HTR-8/SVneo (cell line): Measurements from ENCODE around the gene GHRL.

Experiments used
- DNase-seq: peaks from one replicate; pipeline ENCODE4 v3.0.0; 2011; ENCODE audit warnings: low spot score, mixed read lengths; ENCODE audit not compliant: insufficient read length
- FAIRE-seq: peaks from 2 replicates; lab custom pipeline; 2011; peaks lifted over from hg19 to GRCh38; lab: Jason Lieb, UNC

GHRL gene, protein sequence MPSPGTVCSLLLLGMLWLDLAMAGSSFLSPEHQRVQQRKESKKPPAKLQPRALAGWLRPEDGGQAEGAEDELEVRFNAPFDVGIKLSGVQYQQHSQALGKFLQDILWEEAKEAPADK

DNA sequence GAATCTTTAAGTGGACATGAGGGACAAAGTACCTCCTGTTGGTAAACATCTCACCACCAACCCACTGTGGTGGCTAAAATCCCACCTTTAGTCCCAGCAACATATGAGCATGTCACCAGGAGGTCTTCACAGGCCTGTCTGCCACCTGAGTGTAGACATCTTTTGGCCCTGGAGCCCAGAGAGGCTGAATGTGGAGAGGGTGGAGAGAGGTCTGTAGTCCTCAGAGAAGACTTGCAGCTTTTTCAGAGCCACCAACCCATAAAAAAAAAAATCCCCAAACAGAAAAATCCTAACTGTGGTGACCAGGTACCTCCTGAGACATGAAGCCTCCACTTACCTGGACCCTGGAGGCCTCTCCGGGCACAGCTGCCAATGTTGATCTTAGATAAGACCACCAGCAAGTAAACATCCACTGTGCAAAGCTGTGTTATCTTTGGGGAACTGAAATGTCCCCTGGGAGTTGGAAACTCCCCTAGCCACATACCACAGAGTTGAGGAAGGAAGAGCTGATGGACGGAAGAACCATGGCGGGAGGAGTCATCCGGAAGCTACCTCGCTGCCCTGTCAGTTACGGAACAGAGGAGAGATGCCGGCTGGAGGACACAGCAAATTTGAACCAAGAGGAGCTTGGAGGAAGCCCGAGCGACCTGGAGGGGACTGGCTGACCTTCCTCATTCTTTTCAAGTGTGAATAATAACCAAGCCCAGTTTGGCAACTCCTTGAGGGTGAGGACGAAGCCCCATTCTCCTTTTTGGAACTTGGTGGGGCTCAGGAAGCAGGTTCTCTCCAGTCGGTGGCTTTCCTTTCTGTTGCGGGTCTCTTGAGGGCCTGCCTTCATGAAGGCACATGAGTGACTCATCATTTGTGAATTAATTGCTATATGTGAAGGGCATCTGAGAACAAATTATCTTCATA, at the start of gene GHRL:
TSS of gene GHRL (minus strand) at position 443 of the 915 bp plus-strand sequence. CDS start 2,767 bp downstream, outside the sequence.
- DNase-seq: no peak
- no peak for FAIRE-seq

DNA sequence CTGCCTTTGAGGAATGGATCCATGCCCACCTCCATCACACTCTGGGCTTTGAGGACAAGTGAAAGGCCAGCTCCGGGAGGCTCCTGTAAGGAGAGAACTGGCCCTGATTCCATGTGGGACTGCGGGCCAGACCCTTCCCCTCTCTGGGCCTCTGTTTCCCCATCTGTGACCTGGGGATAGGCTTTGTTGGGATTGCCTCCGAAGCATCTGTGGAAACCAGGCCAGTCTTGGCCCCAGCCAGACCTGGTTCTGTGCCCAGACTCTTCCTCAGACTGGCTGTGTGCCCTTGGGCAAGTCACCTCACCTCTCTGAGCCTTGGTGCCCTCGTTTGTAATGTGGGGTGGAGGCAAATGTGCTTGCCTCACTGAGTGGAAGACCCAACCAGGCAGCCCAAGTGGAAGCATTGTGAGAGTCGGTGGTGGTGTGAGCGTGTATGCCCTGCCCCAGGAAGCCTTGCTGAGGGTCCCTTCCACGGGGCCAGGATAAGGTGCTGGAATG, 49.2 kb upstream of the GHRL start:
- DNase-seq (no peak), FAIRE-seq (no peak)

DNA sequence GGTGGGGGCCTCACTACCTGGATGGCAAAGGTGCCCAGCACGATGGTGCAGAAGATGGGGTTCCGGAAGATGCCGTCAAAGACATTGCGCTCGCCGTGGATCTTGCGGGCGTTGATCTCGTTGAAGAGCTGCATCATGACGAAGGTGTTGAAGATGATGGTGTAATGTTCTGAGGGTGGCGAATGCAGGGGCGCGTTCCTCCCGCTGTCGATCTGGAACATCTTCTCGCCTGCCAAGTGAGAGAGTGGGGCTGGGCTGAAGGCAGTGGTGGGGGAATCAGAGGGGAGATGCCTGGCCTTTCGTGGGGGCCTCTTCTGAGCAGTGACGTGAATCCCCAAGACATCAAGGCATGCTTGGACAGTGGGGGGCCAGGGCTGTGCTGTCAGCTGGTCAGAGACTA, 47.7 kb upstream of the GHRL start:
- no peak for DNase-seq
- FAIRE-seq: no peak

DNA sequence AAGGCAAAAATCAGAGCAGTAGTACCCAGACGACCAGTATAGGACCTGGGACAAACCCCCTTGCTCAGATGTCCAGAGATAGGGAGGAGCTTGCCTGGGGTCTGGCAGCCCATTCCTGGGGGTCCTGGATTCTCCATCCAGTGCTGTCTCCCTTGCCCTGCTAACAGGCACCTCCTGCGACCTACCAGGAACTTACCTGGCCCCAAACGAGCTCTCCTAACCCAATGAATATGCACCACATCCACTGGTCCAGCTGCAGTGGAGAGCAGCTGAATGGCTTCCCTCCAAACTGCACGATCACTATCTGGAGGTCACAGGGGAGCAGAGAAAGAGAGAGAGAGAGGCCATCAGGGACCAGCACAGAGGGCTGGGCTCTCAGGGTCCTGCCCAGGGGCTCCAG, 47.3 kb upstream of the GHRL start:
- no peak for DNase-seq
- FAIRE-seq: no peak

DNA sequence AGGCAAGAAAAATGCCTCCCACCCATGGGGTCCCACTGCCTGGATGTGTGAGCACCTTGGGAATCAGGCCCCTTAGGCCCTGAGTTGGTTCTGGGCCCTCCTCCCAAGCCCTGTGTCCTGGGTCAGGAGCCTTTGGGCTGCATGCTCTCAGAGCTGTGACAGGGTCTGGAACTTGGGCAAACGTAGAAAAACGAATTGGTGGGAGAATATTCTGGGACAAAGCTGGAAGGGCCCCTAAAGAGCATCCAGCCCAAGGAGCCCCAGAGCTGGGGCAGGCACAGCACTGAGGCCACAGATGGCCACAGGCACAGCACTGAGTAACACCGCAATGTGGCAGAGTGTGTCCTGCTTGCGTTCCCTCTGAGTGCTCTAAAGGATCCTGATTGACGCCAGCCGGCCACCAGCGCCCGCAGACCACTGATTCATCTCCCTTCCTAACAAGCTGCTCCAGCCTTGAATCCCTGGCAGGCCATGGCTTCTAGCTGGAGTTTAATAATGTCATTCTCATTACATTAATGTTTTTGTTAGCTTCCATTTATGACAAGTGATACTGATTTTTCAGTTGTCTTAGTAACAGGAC, 46.7 kb upstream of the GHRL start:
- DNase-seq (no peak), FAIRE-seq (no peak)

DNA sequence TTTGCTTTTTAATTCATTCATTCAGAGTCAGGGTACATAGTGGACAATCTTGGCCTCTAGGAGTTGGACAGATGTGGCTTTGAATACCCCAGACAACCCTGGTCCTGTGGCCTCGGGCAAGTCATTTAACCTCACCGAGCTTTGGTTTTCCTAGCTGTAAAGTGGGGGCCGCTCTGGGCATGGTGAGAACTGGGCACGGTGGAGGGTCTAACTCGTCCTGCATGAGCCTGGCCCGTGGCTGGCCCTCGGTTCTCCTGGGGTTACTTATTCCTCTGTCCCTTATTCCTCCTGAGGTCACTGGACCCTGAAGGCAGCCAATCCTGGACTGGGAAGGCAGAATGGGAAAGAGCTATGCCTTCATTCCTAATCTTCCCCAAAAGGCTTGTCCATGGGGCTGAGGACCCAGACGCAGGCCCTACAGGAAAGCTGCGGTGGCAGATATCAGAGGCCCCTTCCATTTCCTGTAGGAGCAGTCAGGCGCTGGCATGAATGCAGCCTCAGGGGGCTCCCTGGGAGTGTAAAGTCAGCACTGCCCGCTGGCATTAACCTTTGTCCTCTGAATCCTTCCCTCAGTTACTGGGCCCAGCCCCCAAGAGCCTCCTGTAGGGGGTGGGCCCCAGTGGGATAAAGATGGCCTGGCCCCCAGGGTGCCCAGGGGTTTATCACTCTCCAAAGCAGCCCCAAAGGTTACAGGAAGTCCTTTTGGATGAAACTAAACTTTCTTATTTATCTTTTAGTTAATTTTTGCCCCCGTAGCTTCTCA, 46.0 kb upstream of the GHRL start:
- FAIRE-seq: no peak

DNA sequence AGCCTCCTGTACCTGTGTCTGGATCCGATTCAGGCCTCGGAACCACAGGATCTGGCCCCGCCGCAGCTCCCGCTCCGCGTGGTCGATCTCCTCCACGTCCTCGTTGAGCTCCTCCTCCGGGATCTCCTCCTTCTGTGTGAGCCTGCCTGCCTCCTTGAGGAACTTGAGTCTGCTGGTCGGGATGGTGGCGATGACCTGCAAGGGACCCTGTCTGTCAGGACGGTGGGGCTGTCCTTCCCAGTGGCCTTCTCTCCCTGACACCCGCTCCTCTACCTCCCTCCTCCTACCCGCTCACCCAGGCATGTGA, 45.4 kb upstream of the GHRL start:
- no peak for FAIRE-seq
- no peak for DNase-seq

More for the DNA sequence above, 46.0 kb upstream of the GHRL start:
- DNase-seq: no peak

DNA sequence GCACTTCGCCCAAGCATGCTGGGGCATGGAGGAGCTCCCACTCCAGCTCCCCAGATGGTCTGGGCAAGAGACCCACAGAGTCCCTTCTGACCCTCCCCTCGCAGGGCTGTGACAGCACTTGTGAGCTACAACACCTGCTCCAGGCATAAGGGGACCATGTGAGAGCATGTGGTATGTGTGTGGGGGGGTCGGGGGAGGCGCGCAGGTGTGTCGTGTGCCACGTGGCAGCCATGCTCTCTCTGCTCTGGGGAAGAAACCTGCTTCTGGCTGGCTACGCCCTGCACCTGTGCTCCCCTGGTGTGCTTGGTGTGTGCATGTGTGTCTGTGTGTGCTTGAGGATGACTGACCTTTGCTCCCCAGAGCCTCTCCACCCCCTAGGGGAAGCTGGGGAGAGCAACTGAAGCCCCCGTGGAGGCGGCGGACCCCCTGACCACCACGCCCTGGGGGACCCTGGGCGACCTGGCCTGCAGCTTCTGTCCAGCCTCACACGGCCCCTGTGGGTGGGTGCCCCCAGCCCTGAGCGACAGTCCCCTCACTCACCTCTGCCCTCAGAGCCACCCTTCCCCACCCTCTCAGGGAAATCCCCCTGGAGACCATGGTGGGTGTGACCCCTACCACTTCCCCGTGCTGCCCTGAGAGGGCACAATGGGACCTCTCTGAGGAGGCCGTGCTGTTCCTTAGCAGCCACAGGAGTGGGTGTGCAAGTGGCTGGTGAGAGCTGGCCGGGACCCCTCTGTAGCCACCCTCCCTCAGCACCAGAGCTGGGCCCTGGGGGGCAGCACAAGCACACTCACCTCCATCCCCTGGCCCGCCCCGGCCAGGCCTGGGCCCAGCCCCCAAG, 44.8 kb upstream of the GHRL start:
- DNase-seq (no peak), FAIRE-seq (no peak)

DNA sequence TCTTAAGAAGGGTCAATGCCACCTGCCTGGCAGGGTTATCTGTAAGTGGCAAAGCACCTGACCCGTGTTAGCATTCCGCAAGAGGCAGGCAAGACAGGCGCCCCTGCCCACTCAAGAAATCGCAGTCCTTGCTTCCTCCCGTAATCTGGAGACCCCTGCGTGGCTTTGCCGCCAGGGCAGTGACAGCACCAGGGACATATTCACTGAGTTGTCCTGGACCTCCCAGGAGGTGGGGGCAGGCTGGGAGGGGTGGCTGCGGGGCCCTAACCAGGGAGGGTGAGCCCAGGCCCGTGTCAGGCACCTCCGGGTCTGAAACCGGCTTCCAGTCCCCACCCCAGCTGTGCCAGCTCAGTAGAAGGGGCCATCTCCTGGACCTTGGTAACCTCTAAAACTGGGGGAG, 44.0 kb upstream of the GHRL start:
- DNase-seq (no peak), FAIRE-seq (no peak)

DNA sequence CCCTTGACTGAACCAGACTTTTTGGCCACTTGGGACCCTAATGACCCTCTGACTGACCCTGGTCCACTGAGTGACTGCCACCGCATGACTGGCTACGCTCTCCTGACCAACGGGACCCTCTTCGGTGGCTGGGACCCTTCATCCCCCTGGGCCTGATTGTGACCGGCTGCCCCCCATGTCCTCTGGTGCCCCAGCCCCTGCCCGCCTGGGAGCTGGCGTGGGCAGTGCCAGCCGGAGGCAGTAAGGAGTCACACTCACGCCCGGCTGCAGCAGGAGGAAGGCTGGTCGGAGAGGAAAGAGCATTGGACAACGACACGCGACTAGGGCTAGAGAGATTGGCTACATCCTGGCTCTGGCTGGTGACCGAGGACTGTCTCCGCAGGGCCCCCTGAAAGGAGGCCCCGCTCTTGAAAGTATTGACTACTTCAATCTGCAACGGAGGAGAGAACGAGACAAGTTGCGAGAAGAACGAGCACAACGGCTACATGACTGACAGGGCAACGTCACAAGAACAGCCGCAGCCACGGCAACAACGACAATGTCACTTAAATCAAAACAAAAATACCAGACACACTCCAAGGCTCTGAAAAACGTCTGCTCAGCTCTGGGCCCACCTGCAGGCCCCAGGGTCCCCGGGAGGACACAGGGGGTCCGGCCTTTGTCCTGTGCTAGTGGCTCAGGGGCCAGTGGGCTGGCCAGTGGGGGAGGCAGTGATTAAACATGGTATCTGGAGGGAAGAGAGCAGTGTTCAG, 43.3 kb upstream of the GHRL start:
- DNase-seq (no peak), FAIRE-seq (no peak)

DNA sequence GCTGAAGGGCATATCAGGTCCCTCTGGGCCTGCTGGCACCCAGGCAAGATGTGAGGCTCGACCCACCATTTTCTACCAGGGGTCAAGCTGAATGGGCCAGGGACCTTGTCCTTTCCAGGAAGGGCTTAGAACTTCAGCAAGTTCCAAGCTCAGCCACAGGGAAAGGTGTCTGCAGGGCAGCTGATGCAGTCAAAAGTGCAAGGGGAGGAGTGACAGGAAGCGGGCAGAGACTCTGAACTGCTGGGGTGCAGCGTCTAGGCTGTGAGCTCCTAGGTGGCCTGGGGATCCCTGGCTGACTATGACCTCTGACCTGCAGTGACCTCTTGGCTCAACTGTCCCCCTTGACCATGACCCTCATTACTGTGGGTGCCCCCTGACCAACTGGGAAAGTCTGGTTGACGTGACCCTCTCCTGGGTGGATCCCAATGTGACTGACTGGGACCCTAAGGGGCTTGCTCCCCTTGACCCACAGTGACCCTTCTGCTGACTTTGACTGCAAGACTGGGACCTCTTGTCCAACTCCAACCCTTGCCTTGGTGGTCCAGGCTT, 42.5 kb upstream of the GHRL start:
- DNase-seq (no peak), FAIRE-seq (no peak)

DNA sequence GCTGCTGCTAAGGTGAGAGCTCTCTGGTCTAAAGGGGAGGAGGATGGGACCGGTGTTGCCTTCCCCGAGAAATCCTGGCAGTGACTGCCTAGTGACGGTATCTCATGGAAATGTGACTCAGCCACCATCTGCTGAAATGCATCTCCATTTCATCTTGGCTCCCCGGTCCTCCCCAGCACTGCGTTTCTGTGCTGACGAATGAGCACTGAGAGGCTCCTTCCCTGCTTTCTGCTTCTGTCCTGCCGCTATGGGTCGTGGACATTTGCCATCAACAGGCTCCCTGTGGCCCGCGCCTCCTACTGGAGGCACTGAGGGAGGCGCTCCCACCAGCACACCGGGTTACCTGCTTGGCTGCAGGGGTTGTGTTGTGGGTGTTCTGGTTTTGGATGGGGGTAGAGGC, 41.7 kb upstream of the GHRL start:
- DNase-seq (no peak), FAIRE-seq (no peak)

DNA sequence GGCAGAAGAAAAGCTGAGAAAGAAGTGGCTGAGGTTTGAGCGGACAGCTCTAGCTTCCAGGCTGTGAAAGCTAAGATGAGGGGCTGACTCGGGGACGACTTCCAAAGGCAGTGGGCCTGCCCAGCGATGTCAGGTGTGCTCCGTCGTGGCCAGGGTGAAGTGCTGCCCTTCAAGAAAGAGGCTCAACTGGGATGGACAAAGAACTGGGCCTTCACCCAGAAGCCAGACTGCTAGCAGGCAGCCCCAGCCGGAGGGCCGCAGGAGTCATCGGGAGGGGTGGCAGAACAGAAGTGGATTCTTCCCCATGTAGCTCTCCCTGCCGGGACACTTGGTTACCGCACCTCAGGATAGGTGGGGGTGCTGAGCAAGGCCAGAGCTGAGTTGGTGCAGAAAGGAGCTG, 41.3 kb upstream of the GHRL start:
- FAIRE-seq (no peak), DNase-seq (no peak)

DNA sequence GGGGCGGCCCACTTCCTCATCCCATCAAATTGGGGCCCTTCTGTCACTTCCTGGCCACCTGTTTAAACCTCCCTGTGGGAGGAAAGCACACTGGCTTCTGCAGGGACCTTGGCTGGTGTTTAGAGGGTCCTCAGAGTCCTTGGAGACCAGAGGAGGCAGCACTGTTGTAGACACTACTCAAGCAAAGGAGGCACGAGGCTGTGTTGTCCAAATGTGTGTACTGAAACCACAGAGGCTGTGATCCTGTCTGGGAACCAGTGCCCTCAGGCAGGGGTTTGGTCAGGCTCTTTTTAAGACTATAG, 40.6 kb upstream of the GHRL start:
- DNase-seq: no peak
- no peak for FAIRE-seq

DNA sequence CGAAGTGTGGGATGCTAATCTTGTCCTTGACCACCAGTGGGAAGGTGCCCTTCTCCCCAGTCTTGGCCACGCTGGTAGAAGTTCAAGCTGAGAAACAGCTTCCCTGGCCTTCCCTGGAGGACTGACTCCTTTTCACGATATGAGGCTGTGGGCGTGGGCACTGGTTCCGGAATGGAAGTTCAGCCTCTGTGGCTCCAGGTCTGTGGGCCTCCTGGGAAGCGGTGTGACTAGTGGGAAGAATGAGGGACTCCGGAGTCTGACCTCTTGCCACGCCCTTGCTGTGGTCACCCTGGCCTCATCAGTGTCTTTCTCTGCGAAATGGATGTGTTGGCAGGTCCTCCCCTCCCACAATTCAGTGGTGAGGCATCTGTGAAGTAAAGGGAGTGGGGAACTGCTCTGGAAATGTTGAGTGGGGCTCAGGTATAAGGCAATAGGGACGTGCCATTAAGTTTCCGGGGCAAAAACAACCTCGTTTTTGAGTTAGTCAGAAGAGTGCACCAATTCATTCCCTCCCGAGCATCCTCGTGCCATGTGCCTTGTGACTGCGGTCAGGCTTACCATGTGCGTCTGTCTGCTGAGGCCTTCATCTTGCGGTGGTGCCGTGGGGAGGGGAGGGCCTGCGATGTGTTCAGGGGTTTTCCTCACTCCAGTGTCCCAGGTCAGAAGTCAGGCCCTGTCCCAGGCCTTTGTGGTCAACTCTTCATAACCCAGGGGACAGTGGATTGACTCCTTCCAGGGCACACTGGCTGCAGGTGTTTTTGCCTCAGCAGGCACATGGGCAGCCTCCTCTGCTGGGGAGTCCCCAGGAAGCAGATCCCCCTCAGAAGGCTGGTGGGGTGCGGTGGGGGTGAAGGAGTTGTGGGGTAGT, 40.0 kb upstream of the GHRL start:
- no peak for DNase-seq
- no peak for FAIRE-seq

DNA sequence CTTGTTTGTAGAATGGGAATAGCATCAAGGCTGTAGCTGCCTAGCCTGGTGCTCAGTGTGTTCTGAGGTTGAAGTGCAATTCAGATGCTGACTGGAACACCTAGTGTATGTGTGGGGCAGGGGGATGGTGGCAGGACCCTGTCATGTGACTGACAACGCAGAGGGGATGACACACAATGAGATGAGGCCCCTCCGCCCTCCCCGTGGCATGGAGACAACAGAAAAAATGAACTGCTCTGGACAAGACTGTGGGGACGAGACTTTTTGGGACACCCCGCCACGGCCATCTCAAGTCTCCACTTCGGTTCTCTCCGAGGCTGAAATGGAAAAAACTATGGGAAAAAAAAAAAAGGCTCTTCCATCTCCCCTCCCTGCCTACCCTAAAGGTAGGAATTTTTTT, 38.6 kb upstream of the GHRL start:
- DNase-seq (no peak), FAIRE-seq (no peak)

DNA sequence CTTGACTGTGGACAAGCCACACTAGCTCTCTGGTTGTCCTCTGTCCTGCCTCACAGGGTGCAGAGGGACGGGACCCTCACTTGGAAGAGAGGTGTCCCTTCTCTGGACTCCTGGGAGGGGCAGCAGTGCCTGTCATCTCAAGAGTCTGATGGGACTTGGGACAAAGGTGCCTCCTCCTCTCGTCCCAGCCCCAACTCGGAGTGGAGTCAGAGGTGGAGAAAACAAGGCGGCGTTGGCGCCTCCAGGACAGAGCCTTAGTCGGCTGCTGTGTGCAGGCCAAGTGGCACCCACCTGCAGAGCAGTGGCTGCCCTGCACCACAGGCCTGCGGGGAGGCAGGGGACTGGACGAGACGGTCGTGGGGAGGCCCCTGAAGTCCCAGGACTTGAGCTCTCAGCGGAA, 37.6 kb upstream of the GHRL start:
- FAIRE-seq: no peak
- DNase-seq: no peak

DNA sequence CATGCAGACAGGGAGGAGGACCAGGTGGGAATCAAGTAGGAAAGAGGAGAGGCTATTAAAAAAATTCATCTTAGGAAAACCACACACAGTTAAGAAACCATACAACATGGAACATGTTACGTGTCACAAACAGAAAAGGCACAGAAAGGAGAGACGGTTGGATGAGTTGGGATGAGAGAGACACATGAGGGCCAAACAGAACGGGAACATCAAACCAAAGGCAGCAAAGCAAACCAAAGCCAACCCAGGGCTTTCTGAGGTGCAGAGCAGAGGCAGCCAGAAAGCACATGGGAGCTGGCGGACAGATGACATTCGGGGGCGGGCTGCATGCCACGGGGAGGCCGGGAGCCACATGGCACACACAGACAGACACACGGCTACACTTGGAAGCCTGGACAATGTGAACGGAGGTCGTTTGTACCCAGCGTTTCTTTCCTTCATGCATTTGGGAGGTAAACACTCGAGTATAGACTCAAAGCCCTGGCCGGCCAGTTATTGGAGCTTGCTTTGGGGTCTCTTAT, 36.8 kb upstream of the GHRL start:
- FAIRE-seq (no peak), DNase-seq (no peak)
